Hepatocyte (in vitro differentiated cells): ENCODE data around the gene NME7. TPM values are rescaled to one million over a fixed set of nuclear protein-coding genes. Genes with fewer than 3 reads are reported as not detected.

Experiments used
- DNase-seq: peaks from one replicate; pipeline ENCODE4 v3.0.0-alpha.2; 2016; ENCODE audit warnings: low spot score
- H2AFZ ChIP-seq: fragments of 200-600 bp; sonication (generic); 2 replicates; pipeline ENCODE4 v1.6.0; 2016; ENCODE audit warnings: antibody characterized with exemption, mild to moderate bottlenecking
- H3K27ac ChIP-seq: fragments of 200-600 bp; sonication (generic); 2 replicates; pipeline ENCODE4 v1.5.1; 2016; ENCODE audit warnings: mild to moderate bottlenecking
- H3K27me3 ChIP-seq: fragments of 200-600 bp; sonication (generic); 2 replicates; pipeline ENCODE4 v1.6.1; 2016
- H3K36me3 ChIP-seq: fragments of 200-600 bp; sonication (generic); replicated peaks from 2 replicates; pipeline ENCODE4 v1.5.1; 2016; ENCODE audit warnings: low read depth; ENCODE audit not compliant: insufficient read depth
- H3K4me1 ChIP-seq: fragments of 200-600 bp; sonication (generic); 2 replicates; pipeline ENCODE4 v1.5.1; 2016; ENCODE audit warnings: mild to moderate bottlenecking, moderate library complexity; ENCODE audit not compliant: insufficient read depth
- H3K4me2 ChIP-seq: fragments of 200-600 bp; sonication (generic); 2 replicates; pipeline ENCODE4 v1.6.0; 2016
- H3K4me3 ChIP-seq: fragments of 200-600 bp; sonication (generic); 2 replicates; pipeline ENCODE4 v1.5.1; 2016; ENCODE audit warnings: mild to moderate bottlenecking
- H3K79me2 ChIP-seq: fragments of 200-600 bp; sonication (generic); 2 replicates; pipeline ENCODE4 v1.6.0; 2017; ENCODE audit warnings: mild to moderate bottlenecking
- H3K9me2 ChIP-seq: fragments of 200-600 bp; sonication (generic); replicated peaks from 2 replicates; pipeline ENCODE4 v1.6.0; 2017; ENCODE audit warnings: mild to moderate bottlenecking; ENCODE audit not compliant: insufficient read depth
- H3K9me3 ChIP-seq: fragments of 200-600 bp; sonication (generic); 2 replicates; pipeline ENCODE4 v1.5.1; 2016; ENCODE audit warnings: low read depth, mild to moderate bottlenecking
- H4K20me1 ChIP-seq: fragments of 200-600 bp; sonication (generic); 2 replicates; pipeline ENCODE4 v1.6.0; 2016; ENCODE audit warnings: mild to moderate bottlenecking; ENCODE audit not compliant: insufficient read depth, poor library complexity, severe bottlenecking
- CTCF ChIP-seq: fragments of 200-600 bp; sonication (generic); IDR thresholded peaks from 2 replicates; pipeline ENCODE4 v1.5.1; 2016; ENCODE audit warnings: antibody characterized with exemption, mild to moderate bottlenecking; ENCODE audit not compliant: poor library complexity
- EZH2 ChIP-seq: fragments of 200-600 bp; sonication (generic); IDR thresholded peaks from 2 replicates; pipeline ENCODE4 v1.6.1; 2016; ENCODE audit warnings: antibody characterized with exemption, mild to moderate bottlenecking, borderline replicate concordance
- EZH2phosphoT487 ChIP-seq: fragments of 200-600 bp; sonication (generic); IDR thresholded peaks from one replicate; pipeline ENCODE4 v1.6.1; 2018; ENCODE audit warnings: antibody characterized with exemption, mild to moderate bottlenecking, low read depth, moderate library complexity; ENCODE audit not compliant: unreplicated experiment, severe bottlenecking
- WGBS: methylation state at CpG from one replicate; pipeline ENCODE4 v1.1.6; 2016; ENCODE audit warnings: low lambda C conversion rate; ENCODE audit errors: missing lambda C conversion rate; 5-methylcytosine and 5-hydroxymethylcytosine counted together
- polyA plus RNA-seq: library from polyadenylated mRNA; unstranded; fragments of >200 nt; fragmentation: Nextera tagmentation; extraction: Ambion mirVana; gene quantifications from 2 replicates; pipeline ENCODE4 v1.2.1, GENCODE V29; 2016
- total RNA-seq: library from RNA; depleted of rRNA; stranded (reverse); fragments of >200 nt; gene quantifications from 2 replicates; pipeline ENCODE4 v1.2.3, GENCODE V29; 2014

NME7 gene
- total and polyA plus RNA-seq, 2 experiments from 2014 or later, result 13.7 to 76.5 TPM

- Histone ChIP-seq H3K79me2 (no peaks in the 10 kb centered on the region), H3K27ac (no peak overlapping the region), H3K4me3 (no peak overlapping the region), H4K20me1 (no peaks in the 10 kb centered on the region), H3K27me3 (no peaks in the 10 kb centered on the region), H3K9me2 (no peaks in the 10 kb centered on the region), H2AFZ (no peak overlapping the region), H3K4me1 (no peaks in the 10 kb centered on the region), H3K4me2 (no peak overlapping the region), H3K36me3 (no peaks in the 10 kb centered on the region), H3K9me3 (no peaks in the 10 kb centered on the region)
- TF ChIP-seq EZH2 (no peak), CTCF (no peak), EZH2phosphoT487 (no peak)
- no peak for DNase-seq
- WGBS, result 93% methylated on average over 4 of the region's 4 CpGs
Measured at GRCh38 chr1:169383449-169383848, 15.9 kb upstream of the NME7 start.

- H4K20me1 ChIP-seq, result peaks cover 2% of the 10 kb centered on the region
- no peaks in the 10 kb centered on the region for H3K79me2 ChIP-seq
- H3K9me2 ChIP-seq, result no peaks in the 10 kb centered on the region
- no peaks in the 10 kb centered on the region for H3K9me3 ChIP-seq
- no peaks in the 10 kb centered on the region for H3K27me3 ChIP-seq
- no peak overlapping the region for H3K4me2 ChIP-seq
- H2AFZ ChIP-seq, result no peak overlapping the region
- no peak for DNase-seq
- no peaks in the 10 kb centered on the region for H3K36me3 ChIP-seq
- TF ChIP-seq EZH2phosphoT487 (no peak), EZH2 (no peak), CTCF (no peak)
- no peak overlapping the region for H3K4me3 ChIP-seq
- no peak overlapping the region for H3K27ac ChIP-seq
- H3K4me1 ChIP-seq, result no peaks in the 10 kb centered on the region
Measured at GRCh38 chr1:169381162-169381561, 13.6 kb upstream of the NME7 start.

- Histone ChIP-seq H3K9me2 (no peaks in the 10 kb centered on the region), H3K27me3 (no peaks in the 10 kb centered on the region), H3K9me3 (no peaks in the 10 kb centered on the region), H3K4me2 (no peak overlapping the region), H3K4me3 (no peak overlapping the region), H3K79me2 (peaks cover 50% of the 10 kb centered on the region), H2AFZ (no peak overlapping the region), H3K27ac (no peak overlapping the region), H4K20me1 (no peaks in the 10 kb centered on the region), H3K4me1 (peaks cover 5% of the 10 kb centered on the region), H3K36me3 (no peaks in the 10 kb centered on the region)
- TF ChIP-seq CTCF (no peak), EZH2phosphoT487 (no peak), EZH2 (no peak)
- no peak for DNase-seq
- 91% methylated on average over 1 of the region's 1 CpG for WGBS
Measured at GRCh38 chr1:169371404-169371803, 3.8 kb upstream of the NME7 start.

- Histone ChIP-seq H3K27ac (peak overlapping the region; percentile 88), H3K9me2 (no peaks in the 10 kb centered on the region), H3K4me1 (peaks cover 5% of the 10 kb centered on the region), H4K20me1 (no peaks in the 10 kb centered on the region), H3K4me3 (peak overlapping the region; percentile 44), H3K36me3 (no peaks in the 10 kb centered on the region), H3K4me2 (peak overlapping the region; percentile 78), H2AFZ (peak overlapping the region; percentile 19), H3K27me3 (no peaks in the 10 kb centered on the region), H3K79me2 (peaks cover 64% of the 10 kb centered on the region), H3K9me3 (no peaks in the 10 kb centered on the region)
- TF ChIP-seq EZH2phosphoT487, result no peak
- no peak for TF ChIP-seq EZH2
- no peak for TF ChIP-seq CTCF
- WGBS, result 1% methylated on average over 16 of the region's 16 CpGs
- peak; percentile 26 for DNase-seq
Measured at GRCh38 chr1:169368406-169368769, 791 bp upstream of the NME7 start.
